Measurements from ENCODE around the gene HOXC12.

HOXC12 gene

DNA sequence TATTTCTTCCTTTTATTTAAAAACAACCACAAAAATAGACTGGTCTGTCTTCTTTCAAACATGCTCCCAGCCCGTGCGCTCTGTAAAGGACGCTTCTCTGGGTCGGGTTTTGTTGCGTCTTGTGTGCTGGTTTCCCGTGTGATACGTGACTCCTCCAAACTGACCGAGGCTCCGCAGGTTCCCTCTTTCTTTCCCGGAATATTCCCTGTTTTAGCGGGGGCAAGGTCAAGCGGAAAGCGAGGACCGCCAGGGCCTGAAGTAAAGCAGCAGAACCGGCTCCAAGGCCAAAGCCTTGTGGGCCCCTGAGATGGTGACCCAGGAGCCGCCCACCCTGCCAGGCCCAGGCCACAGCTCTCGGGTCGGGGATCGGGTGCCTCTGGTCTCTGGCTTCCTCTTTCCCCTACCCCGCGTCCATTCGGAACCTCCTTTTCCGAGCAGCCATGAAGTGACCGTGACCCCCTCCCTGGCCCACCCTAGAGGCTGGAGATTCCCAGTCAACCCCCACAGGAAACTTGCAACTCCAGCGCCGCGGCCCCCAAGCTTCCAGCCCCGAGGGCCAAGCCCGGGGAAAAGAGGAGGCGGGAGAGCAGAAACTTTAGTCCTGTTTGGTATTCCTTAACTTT is 29.4 kb downstream of the HOXC12 start:
- no peak for DNase-seq (ENCODE audit: low read depth)

DNA sequence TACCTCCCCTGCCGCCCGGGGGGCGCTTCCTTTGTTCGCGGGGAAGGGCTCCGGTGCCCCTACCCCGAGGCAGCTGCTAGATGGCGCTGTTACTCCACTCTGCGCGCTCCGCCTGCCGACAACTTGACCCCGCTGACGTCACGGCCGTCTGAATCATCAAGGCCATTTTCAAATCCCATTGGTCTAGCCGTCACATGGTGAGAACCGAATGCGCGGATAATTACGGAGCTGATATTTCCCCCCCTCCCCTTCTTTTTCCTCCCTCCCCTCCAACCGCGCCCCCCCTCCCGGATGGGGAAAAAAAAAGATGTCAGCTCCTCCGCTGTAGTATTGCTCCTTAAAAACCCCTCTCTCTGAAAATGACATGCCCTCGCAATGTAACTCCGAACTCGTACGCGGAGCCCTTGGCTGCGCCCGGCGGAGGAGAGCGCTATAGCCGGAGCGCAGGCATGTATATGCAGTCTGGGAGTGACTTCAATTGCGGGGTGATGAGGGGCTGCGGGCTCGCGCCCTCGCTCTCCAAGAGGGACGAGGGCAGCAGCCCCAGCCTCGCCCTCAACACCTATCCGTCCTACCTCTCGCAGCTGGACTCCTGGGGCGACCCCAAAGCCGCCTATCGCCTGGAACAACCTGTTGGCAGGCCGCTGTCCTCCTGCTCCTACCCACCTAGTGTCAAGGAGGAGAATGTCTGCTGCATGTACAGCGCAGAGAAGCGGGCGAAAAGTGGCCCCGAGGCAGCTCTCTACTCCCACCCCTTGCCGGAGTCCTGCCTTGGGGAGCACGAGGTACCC is 30.4 kb downstream of the HOXC12 start, which contains the start of gene HOXC10:
Gene HOXC10 (plus strand): TSS at position 246 of the 791 bp plus-strand sequence. CDS start 114 bp downstream, at position 360.
- DNase-seq (ENCODE audit: low read depth) = peak; percentile 37

DNA sequence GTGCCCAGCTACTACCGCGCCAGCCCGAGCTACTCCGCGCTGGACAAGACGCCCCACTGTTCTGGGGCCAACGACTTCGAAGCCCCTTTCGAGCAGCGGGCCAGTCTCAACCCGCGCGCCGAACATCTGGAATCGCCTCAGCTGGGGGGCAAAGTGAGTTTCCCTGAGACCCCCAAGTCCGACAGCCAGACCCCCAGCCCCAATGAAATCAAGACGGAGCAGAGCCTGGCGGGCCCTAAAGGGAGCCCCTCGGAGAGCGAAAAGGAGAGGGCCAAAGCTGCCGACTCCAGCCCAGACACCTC is 30.9 kb downstream of the HOXC12 start:
- no peak for DNase-seq (ENCODE audit: low read depth)

DNA sequence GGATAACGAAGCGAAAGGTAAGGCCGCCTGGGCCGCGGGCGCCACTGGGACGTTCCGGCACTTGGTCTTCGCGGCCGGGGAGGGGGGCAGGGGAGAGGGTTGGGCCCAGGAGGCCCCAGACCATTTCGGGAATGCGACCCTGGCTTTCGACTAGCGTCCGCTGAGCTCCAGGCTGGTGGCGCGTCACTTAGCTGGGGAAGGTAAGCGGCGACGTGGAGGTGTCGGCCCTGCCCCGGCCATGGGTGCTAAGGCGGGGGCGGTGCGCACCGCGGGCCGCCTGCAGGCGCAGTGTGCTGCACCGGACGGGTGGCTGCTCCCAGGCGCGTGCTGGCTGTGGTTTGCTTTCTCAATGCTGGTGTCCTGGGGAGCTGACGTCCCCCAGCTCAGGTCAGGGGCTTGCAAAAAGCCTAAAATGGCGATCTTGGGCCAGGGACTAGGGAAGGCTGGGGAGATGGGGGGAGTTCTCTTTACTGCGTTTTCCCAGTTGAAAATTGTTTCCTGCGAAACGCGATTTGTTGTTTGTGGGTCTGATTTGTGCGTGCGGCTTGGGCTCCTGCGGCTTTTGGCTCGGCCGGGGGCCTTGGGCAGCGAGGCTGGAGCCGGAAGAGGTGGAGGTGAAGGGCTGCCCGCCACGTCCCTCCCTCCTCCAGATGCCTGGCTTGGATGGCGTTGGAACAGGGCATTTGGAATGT is 31.4 kb downstream of the HOXC12 start:
- DNase-seq (ENCODE audit: low read depth) = no peak

DNA sequence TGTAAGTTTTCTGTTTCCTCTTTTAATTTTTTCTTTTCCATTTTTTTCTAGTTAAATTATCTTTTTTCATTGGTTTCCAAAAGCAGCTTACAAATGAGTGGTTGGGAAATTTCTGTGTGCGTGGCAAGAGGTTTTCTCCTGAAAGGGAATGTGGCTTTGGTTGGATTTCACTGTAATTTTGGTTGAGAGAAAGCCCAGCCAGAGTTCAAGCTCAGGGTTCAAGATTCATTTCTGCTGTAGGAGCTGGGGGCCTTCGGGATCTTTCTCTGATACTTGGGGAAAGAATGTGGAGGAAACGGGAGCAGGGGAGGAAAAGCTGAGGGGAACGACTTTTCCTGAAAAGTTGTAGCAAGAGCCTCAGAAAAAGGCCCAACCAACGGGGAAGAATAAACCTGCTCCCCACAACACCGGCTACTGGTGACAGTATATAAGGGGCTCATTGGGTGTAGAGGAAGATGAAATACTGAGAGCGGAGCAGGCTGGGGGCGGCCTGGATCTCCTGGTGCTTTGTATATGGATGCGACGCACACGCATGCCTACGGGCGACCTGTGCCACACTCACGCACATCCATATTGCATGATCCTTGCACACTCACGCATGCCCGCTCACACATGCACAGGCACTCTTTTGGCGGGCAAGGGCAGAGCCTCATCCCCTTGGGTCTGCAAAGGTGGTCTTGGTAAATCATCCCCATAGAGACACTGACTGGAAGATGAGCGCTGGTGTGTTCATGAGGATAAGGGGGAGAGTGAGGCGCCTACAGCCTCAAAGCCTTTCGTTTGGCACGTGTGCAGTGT is 32.2 kb downstream of the HOXC12 start:
- no peak for DNase-seq (ENCODE audit: low read depth)

DNA sequence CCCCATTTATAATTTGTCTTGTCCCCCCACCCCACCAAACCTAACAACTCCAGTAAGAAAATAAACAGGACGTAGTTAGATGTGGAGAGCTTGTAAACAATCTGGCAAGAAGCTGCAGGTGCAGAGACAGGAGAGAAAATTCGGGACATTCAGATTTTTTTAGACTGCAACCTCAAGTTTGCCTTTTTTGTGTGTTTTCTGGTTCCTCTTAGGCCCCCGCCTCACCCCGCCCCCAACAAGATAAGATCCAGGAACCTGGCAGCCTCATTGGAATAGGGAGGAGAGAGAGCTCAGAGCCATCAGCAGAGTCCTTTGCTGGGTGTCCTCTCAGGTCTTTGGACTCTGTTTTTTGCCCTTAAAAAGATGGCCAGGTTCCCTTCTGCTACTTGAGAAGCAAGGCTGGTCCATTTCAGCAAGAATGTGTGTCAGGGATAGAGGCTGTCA is 33.1 kb downstream of the HOXC12 start:
- DNase-seq (ENCODE audit: low read depth) = no peak

DNA sequence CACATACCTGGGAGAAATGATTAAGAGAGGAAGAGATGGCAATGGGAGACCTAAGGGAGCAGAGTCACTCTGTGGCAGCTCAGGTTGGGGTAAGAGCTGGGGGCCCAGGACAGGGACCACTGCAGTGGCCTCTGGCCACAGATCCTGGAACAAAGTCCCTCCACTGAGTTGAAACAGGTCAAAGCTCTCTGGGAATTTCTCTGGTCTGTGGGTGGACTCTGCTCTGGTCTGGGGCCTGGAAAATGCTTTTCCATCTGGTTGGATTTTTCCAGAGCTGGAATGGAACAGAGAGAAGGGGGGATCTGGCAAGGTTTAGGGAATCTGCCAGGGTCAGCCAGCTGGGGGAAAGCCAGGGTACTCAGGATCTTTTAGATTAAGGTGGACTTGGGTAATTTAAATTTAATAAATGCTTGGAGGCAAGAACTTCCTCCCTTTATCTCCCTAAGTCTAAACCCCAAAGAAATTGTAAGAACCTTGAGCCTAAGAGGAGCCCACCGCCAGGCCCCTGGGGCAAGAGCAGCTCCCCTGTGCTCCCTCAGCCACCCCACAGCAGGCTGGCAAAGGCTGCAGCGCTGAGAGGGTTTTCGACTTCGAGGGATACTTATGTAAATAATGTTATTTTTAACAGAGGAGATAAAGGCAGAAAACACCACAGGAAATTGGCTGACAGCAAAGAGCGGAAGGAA is 34.0 kb downstream of the HOXC12 start:
- no peak for DNase-seq (ENCODE audit: low read depth)

DNA sequence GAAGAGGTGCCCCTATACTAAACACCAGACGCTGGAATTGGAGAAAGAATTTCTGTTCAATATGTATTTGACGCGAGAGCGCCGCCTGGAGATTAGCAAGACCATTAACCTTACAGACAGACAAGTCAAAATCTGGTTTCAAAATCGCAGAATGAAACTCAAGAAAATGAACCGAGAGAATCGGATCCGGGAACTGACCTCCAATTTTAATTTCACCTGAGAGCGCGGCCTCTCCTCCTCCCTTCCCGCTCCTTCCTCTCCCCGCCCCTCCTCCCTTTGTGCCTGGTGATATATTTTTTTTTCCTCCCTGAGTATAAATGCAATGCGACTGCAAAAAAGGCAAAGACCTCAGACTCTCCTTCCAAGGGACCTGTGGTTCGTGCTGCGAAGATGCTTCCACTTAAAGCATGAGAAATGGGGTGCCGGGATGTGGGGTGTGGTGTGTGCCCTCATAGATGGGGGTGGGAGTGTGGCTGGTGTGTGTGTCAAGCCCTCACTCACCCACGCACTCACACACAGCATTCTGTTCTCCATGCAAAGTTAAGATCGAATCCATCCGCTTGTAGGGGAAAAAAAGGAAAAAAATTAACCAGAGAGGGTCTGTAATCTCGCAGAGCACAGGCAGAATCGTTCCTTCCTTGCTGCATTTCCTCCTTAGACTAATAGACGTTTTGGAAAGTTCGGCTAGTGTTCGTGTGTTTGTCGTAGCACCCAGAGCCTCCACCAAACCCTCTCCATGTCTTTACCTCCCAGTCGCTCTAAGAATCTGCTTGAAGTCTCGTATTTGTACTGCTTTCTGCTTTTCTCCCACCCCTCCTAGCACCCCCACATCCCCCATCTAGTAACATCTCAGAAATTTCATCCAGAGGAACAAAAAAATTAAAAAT is 34.8 kb downstream of the HOXC12 start:
- DNase-seq (ENCODE audit: low read depth) = no peak

DNA sequence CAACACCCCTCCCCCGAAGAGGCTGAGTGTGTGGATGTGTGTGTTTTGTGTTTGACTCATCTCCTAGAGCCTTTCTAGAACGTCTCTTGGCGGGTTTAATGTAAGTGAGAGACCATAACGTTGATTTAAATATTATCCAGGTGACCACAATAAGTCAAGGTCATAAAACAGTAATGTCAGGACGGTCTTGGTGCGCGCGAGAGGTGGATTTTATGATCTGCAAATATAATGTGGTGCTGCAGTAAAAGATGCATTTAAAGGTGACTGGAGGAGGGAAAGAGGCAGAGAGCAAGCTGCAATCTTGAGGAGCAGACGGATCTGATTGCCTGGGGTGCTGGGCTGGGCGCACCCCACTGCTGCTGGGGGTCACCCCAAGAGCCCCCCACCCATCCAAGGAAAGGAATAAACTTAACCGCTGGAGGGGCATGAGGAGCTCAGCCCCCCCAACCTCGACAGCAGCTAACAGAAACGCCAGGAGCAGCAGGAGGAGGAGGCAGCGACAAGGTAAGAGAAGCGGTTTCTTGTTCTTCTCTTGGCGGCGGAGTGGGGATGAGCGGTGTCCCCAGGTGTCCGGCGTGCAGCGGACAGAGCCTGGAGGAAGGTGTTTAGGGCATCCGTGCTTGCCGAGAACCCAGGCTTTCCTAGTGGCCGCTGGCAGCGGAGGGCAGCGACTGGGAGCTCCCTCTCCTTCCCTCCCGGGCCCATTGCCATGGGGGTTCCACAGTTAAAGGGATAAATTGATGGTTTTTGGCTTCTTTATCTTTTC is 35.8 kb downstream of the HOXC12 start:
- no peak for DNase-seq (ENCODE audit: low read depth)

DNA sequence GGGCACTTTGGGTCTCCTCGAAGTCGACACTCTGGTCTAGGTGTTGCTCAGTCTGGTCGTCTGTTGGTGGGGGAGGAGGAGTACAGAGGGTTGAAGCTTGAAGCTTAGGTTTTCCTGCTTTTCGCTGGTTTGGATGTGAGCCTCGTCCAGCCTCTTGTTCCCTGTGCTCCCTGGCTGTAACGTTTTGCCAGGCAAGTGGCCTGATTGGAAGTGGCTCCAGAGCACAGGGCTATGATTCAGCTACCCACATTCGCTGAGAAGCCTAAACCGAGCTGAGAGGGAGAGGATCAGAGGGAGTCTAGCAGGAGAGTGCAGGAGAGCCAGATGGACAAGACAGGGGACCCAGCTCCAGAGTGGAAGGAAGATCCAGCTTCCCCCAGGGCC is 36.4 kb downstream of the HOXC12 start:
- DNase-seq (ENCODE audit: low read depth) = no peak

DNA sequence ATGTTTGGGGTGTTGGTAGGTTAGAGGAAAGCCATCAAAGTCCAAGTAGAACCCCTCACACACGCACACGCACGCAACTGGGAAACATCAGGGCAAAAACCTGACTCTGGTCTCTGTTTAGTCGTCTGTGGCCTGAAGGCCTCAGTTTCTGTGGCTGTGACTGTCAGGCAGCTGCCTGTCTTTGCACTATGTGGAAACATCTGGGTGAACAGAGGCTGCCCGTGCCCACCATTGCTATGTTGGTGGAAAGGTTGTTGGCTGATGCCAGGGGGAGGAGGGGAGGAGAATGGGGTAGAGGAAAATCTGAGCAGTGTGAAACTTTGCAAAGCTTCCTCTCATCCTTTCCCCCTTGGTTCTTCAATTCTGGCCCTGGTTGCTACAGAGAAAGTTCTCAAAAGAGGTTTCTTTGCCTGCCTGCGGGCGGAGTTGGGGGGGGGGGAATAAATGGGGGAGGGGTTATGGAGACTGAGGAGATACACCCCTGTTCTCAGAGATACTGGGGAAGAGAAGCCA is 37.7 kb downstream of the HOXC12 start:
- DNase-seq (ENCODE audit: low read depth) = no peak

DNA sequence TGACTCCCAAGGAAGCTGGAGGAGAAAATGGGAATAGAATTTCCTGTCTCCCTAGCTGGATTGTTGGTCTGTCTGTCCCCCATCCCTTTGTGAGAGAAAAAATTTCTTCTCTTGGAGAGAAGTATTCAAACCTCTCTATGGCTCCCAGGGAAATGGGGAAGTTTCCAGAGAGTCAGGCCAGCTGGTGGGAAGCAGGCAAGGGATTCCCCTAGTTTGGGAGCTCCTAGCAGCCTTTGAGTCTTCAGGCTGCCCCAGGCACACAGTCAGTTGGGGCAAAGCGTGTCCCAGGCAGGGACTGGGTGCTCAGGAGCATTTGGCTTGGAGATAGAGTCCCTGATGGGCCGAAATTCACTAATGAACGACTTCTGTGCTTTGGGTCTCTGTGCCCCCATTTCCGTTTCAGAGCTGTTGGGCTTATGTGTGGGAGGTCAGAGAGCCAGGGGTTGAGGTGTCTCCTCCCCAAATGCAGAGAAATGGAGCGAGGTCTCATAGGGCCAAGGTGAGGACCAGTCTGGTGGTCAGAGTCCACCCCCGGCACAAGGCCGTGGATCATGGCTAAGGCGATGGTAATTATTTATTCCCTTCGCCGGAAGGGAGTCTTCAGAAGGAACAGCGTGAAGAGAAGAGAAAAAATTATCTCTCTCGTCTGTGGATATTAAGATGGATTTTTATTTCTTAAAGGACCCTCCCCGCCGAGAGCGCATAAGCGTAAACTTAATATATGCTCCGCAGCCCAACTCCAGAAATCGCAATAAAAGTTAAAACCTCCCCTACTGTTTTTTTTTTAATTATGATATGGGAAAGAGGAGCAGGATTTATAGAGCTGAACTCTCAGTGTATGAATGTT is 38.7 kb downstream of the HOXC12 start:
- DNase-seq (ENCODE audit: low read depth) = no peak

DNA sequence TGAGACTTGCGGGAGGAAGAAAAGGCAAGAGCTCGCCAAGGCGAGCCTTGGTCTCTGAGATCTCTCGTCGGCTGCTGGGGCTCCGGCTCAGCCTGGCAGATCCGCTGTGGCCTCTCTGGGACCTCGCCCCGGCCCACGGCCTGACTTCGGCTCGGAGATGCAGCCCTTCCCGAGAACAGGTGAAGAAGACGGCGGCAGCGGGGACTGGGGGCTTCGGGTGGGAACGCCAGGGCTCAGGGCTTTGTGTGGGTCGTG is 39.2 kb downstream of the HOXC12 start:
- DNase-seq (ENCODE audit: low read depth) = no peak

DNA sequence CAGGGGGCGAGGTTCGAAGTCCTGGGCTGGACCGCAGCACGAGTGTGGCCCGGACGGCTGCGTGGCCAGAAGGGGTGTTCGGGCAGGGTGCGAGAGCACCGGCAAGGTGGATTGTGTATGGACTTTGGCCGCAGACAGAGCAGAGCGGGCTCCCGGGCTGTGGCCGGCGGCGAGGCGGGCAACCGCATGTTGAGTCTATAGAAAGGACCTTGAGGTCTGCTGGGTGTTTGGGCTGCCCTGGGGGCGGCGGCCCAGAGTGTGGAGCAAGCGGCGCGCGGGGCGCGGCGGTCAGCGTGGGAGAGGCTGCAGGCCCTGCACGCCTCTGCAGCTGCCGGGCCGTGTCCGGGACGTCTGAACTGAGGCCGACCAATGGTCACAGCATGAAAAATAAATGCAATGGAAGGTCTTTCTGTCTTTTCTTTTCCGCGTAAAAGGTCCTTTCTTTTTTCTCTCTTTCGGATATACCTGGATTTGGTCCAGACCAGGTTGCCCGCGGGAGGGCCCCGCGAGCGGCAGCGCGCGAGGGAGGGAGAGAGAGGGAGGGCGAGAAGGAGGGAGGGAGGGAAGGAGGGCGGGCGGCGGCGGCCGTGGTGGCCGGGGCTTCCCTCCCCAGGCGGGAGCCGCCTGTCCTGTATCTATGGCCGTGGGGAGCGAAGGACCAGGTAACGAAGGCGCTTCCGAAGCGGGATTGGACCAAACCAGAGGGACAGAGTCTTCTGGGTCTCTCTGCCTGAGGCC is 39.7 kb downstream of the HOXC12 start:
- DNase-seq (ENCODE audit: low read depth) = no peak

DNA sequence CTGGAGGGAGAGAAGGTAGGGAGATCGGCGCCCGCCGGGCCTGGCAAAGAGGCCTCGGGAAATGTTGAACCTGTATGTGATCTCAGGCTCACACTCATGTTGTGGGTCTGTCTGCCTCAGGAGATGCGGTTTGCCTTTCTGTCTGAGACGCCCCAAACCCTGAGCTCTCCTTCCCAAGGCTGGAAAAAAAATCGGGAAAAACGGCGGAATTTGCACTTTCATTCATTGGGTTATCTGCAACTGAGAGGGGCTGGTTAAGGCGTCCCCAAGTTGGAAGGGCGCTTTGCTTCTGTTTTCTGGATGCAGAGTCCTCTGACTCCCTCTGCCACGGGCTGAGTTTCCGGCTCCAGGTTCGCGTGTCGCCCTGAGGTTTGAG is 40.3 kb downstream of the HOXC12 start:
- DNase-seq (ENCODE audit: low read depth) = no peak

DNA sequence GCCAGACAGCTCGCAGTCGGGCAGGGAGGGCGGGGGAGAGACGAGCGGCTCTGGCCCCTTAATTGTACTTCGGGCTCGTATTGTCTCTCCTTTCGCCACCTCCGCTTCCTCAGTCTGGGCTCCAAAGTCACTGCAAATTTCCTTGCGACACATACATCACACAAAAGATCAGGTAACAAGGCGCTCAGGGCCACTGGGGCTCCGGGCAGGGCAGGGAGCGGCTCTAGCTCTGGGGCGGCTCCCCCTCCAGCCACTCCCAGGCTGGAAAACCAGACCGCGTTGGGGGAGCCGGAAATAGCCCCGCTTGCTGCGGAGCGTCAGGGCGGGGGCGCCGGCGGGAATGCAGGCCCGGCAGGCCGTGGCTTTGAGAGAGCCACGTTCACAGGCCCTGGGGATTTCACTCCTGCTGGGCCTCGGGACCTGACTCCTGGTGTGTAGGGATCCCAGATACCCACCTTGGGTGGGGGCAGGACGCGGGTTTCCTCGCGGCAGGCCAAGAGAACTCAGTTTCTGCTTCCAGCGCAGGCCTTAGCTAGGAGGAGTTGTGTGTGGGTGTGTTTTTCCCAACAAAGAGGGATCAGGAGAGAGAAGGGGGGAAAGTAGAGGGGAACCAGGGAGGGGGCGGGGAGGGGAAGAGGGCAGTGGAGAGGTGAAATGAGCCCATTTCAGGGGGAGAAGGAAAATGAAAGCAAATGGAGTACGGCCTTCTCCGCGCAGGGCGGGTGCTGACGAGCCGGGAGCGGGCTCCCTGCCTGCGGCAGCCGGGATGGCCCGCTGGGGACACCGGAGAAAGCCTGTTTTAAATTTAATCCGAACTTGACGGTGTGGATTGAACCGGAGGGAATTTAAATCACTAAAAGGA is 40.9 kb downstream of the HOXC12 start:
- no peak for DNase-seq (ENCODE audit: low read depth)
